Spinal cord (tissue), 10 donors: ENCODE data around the gene FEM1C. TPM values are rescaled to one million over a fixed set of nuclear protein-coding genes. Genes with fewer than 3 reads are reported as not detected.

ENCODE experiments used
- DNase-seq, 6 donors: peaks; one replicate each; pipeline versions ENCODE4 v3.0.0 to v3.0.0-alpha.2; 2013 to 2015; ENCODE audit warnings: low spot score in 6 of 6, low read depth in 4 of 6
- H3K27ac ChIP-seq: one replicate; pipeline ENCODE4 v1.5.1; 2013; ENCODE audit warnings: low read depth, low read length, control low read depth
- H3K27me3 ChIP-seq: one replicate; pipeline ENCODE4 v1.6.1; 2013; ENCODE audit warnings: low read length; ENCODE audit not compliant: control insufficient read depth, insufficient read depth
- H3K36me3 ChIP-seq: one replicate; pipeline ENCODE4 v1.6.1; 2013; ENCODE audit warnings: low read length; ENCODE audit not compliant: control insufficient read depth, insufficient read depth
- H3K4me1 ChIP-seq: one replicate; pipeline ENCODE4 v1.6.1; 2013; ENCODE audit warnings: low read length; ENCODE audit not compliant: control insufficient read depth, insufficient read depth
- H3K4me3 ChIP-seq: one replicate; pipeline ENCODE4 v1.5.1; 2013; ENCODE audit warnings: low read depth, low read length, control low read depth
- H3K9me3 ChIP-seq: one replicate; pipeline ENCODE4 v1.6.1; 2013; ENCODE audit warnings: low read length; ENCODE audit not compliant: control insufficient read depth, insufficient read depth
- WGBS: methylation state at CpG from one replicate; pipeline ENCODE4 v1.1.5; 2013; ENCODE audit warnings: missing lambda C conversion rate; ENCODE audit not compliant: insufficient coverage; 5-methylcytosine and 5-hydroxymethylcytosine counted together
- polyA plus RNA-seq, 2 donors: library from polyadenylated mRNA; unstranded; fragments of 120-200 nt; gene quantifications; one replicate each; pipeline ENCODE4 v1.2.1, GENCODE V29; 2013; ENCODE audit not compliant: insufficient read length in 2 of 2
- total RNA-seq, 2 donors: library from RNA; depleted of rRNA in 1 of 2; stranded (reverse); fragments of 120-200 nt in 1 of 2; fragments of >200 nt in 1 of 2; gene quantifications; one replicate each; pipeline versions ENCODE4 v1.2.3 to v1.2.4, GENCODE V29; 2013 to 2014
- donor health status: healthy.

Gene FEM1C
- total and polyA plus RNA-seq, 4 donors = 15.2 to 46.1 (median 18.3) TPM

DNA sequence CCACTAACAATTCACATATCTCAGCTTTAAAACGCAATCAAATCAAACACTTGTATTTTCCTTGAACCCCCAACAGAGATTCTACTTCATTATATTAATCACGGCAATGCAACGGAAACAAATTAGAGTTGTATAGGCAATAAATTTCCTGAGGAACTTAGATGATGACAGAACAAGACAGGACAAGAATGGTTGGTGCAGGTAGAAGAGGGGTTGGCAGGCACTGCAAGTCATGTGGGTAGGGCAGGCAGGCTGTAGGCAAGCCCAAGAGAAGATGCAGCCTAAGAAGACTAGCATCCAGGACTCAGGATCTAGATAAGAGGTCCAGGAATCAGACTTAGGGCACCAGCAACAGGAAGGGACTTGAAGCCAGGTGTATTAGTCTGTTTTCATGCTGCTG, 16.6 kb upstream of the FEM1C start:
- Histone ChIP-seq H3K27me3 (no peaks in the 10 kb centered on the region), H3K9me3 (no peaks in the 10 kb centered on the region), H3K36me3 (no peaks in the 10 kb centered on the region), H3K4me3 (no peak overlapping the region), H3K27ac (no peak overlapping the region), H3K4me1 (peaks cover 6% of the 10 kb centered on the region)
- DNase-seq = no peak
- no CpG with 5 or more reads among the region's 3 CpGs for WGBS

- Histone ChIP-seq H3K4me3 (no peak overlapping the region), H3K9me3 (no peaks in the 10 kb centered on the region), H3K4me1 (peaks cover 6% of the 10 kb centered on the region), H3K27ac (no peak overlapping the region), H3K27me3 (no peaks in the 10 kb centered on the region), H3K36me3 (no peaks in the 10 kb centered on the region)
- no peak for DNase-seq
Measured at GRCh38 chr5:115559524-115559923, 14.9 kb upstream of the FEM1C start.

GRCh38 chr5:115558388-115558956, 13.9 kb upstream of the FEM1C start:
- Histone ChIP-seq H3K36me3 (no peaks in the 10 kb centered on the region), H3K4me3 (no peak overlapping the region), H3K4me1 (peaks cover 6% of the 10 kb centered on the region), H3K27ac (no peak overlapping the region), H3K9me3 (no peaks in the 10 kb centered on the region), H3K27me3 (no peaks in the 10 kb centered on the region)
- DNase-seq = no peak
- 65% methylated on average over 2 of the region's 4 CpGs for WGBS

DNA sequence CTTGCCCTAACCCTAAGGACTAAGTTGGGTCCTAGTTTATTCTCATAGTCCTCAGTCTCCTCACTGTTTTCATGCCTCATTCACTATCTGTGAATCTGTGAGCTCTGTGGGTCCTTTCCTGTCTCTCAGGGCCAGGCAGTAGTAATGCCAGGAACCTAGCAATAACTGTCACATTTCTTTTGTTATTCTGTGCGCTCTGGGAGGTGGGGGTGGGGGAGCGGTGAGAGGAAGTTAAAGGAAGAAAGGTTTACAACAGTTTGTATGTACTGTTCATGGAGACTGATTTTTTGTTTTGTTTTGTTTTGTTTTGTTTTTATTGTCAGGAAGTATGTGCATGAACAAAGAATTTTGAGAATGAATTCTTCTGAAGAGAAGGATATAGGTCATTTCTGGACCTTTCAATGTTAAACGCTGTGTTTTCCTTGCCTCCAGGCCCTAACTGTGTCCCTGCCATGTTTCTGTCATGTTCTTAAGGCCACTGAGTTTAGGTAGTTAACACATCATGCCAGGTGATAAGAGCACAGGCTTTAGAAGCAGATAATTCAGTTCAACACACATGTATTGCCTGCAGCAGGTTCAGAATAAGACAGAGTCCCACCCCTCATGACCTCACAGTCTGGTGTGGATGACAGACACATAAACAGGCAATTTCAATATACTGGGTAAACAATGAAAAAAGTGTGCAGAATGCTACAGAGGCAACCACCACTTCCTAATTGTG, 13.3 kb upstream of the FEM1C start:
- H3K27me3 ChIP-seq = no peaks in the 10 kb centered on the region
- H3K9me3 ChIP-seq = no peaks in the 10 kb centered on the region
- H3K27ac ChIP-seq = no peak overlapping the region
- peaks cover 6% of the 10 kb centered on the region for H3K4me1 ChIP-seq
- H3K36me3 ChIP-seq = no peaks in the 10 kb centered on the region
- 64% methylated on average over 3 of the region's 3 CpGs for WGBS
- no peak for DNase-seq
- no peak overlapping the region for H3K4me3 ChIP-seq

GRCh38 chr5:115556276-115556675, 11.7 kb upstream of the FEM1C start:
- no peaks in the 10 kb centered on the region for H3K27me3 ChIP-seq
- H3K36me3 ChIP-seq = no peaks in the 10 kb centered on the region
- H3K9me3 ChIP-seq = no peaks in the 10 kb centered on the region
- no peak overlapping the region for H3K27ac ChIP-seq
- H3K4me3 ChIP-seq = no peak overlapping the region
- peaks cover 6% of the 10 kb centered on the region for H3K4me1 ChIP-seq
- no peak for DNase-seq
- WGBS = 90% methylated on average over 2 of the region's 2 CpGs

DNA sequence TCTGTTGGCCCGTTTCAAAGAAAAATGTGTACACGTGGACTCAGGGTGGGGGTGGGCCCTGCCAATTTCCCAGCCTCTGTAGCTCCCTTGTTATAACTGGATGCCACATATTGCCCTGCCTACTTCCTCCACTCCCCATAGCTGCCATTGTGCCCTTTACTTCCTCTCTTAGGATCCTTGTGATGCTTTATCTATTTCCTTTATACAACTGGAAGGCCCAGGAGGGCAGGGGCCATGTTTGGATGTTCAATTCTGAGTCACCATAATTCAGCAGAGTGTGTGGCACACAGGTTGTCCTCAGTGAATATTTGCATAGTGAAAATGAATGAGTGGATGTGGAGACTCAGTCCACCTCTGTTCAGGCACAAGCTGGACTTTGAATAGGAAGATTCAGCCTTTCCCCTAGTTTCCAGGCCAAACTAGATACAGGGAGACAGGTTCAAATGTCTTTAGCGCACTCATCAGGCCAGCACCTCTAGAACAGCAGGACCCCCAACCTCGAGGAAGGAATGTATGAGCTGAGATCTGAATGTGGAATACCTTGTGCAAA, 10.6 kb upstream of the FEM1C start:
- WGBS = 100% methylated on average over 3 of the region's 4 CpGs
- no peak for DNase-seq
- Histone ChIP-seq H3K36me3 (no peaks in the 10 kb centered on the region), H3K27ac (no peak overlapping the region), H3K4me3 (no peak overlapping the region), H3K27me3 (no peaks in the 10 kb centered on the region), H3K4me1 (peaks cover 6% of the 10 kb centered on the region), H3K9me3 (no peaks in the 10 kb centered on the region)

DNA sequence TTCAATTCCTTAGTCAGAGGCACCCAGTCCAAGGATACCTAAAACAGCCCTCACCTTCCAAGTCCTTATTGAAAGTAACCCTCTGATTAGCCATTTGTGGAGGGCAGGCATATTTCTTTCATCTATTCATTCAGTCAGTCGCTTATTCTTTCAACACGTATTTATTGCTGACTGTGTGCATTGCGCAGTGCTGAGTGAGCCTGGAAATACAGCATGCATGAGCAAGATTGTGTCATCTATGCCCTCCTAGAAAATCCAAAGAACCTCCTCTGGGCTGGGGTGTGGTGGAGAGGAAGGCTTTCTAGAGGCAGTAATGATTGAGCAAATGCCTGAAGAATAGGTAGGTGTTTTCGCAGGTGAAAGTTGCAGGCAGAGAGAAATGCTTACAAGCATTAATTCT, 8.5 kb upstream of the FEM1C start:
- Histone ChIP-seq H3K4me3 (no peak overlapping the region), H3K27me3 (no peaks in the 10 kb centered on the region), H3K27ac (no peak overlapping the region), H3K4me1 (peaks cover 6% of the 10 kb centered on the region), H3K9me3 (no peaks in the 10 kb centered on the region), H3K36me3 (no peaks in the 10 kb centered on the region)
- DNase-seq = no peak
- 94% methylated on average over 3 of the region's 4 CpGs for WGBS

GRCh38 chr5:115551415-115551814, 6.8 kb upstream of the FEM1C start:
- WGBS = 93% methylated on average over 3 of the region's 4 CpGs
- no peak for DNase-seq
- H3K4me1 ChIP-seq = no peaks in the 10 kb centered on the region
- H3K36me3 ChIP-seq = no peaks in the 10 kb centered on the region
- no peaks in the 10 kb centered on the region for H3K27me3 ChIP-seq
- H3K27ac ChIP-seq = no peak overlapping the region
- H3K4me3 ChIP-seq = no peak overlapping the region
- H3K9me3 ChIP-seq = no peaks in the 10 kb centered on the region

DNA sequence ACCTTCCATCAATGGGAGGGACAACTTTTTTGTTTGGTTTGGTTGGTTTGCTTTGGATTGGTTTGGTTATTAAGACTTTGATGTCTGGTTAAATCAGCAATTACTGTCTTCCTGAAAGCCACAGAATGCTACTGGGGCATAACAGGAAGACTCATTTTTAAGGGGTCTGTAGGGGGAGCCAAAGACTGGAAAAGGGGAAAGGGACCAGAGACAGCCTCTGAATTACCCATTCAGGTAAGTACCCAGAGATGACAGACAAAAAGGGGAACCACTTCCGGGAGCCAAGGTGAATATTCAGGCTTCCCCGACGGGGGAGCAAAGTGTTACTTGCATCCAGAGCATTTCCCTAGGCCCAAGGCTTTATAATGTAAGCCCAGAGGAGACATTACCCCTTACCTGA, 4.6 kb upstream of the FEM1C start:
- no peak for DNase-seq
- peaks cover 8% of the 10 kb centered on the region for H3K9me3 ChIP-seq
- no peaks in the 10 kb centered on the region for H3K4me1 ChIP-seq
- no peaks in the 10 kb centered on the region for H3K36me3 ChIP-seq
- no peaks in the 10 kb centered on the region for H3K27me3 ChIP-seq
- no peak overlapping the region for H3K4me3 ChIP-seq
- WGBS = 80% methylated on average over 3 of the region's 3 CpGs
- no peak overlapping the region for H3K27ac ChIP-seq

DNA sequence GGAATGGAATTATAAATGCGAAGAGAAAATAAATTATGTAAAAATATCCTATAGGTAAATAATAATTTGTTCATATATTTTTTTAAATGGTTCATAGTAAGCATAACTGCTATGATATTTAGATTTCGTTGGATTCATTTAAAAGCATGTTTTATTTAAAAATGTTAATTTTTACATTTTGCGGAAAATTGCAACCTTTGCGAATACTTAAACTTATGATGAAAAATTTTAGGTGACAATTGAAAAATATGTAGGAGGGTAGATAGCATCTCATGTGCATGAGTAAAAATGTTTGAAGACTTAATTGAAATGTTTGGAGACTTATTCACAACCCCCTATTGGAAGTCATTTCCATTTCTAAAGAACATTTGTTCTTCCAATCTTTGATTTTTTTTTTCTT, 4.1 kb upstream of the FEM1C start:
- Histone ChIP-seq H3K9me3 (peaks cover 8% of the 10 kb centered on the region), H3K4me1 (no peaks in the 10 kb centered on the region), H3K27ac (no peak overlapping the region), H3K36me3 (no peaks in the 10 kb centered on the region), H3K27me3 (no peaks in the 10 kb centered on the region), H3K4me3 (no peak overlapping the region)
- no peak for DNase-seq
- no CpG with 5 or more reads among the region's 4 CpGs for WGBS
